Lower leg skin (tissue), 4 donors: ENCODE data around the gene S100A14. TPM values are rescaled to one million over a fixed set of nuclear protein-coding genes. Genes with fewer than 3 reads are reported as not detected.
"Not testable (repeated sequence)": the region's sequence is repeated elsewhere in the genome, so short reads cannot be mapped to it uniquely, and the experiment has no call there.

Experiments
- DNase-seq, 2 donors: peaks; one replicate each; pipeline ENCODE4 v3.0.0-alpha.2; 2019; ENCODE audit warnings: low spot score in 2 of 2
- H3K4me3 ChIP-seq: fragments of 200-600 bp; sonication (generic); 2 replicates; pipeline ENCODE4 v1.5.1; 2017; ENCODE audit warnings: mild to moderate bottlenecking, low read depth; ENCODE audit not compliant: poor library complexity, severe bottlenecking
- POLR2A ChIP-seq, 2 donors: fragments of 450-650 bp; IDR thresholded peaks; one replicate each; pipeline ENCODE4 v1.6.1; 2016 to 2017; ENCODE audit warnings: antibody characterized with exemption in 2 of 2, mild to moderate bottlenecking in 1 of 2, moderate library complexity in 1 of 2
- WGBS, 2 donors: methylation state at CpG; one replicate each; pipeline ENCODE4 v1.1.5; 2018; 5-methylcytosine and 5-hydroxymethylcytosine counted together
- intact Hi-C: fragments of 100-400 bp; cut with DNase I; formaldehyde crosslinking; loops from one replicate; pipeline ENCODE4 v1.15.0; 2023; ENCODE audit warnings: low total_unique reads
- total RNA-seq, 4 donors: library from RNA; depleted of rRNA; stranded (reverse); fragments of >200 nt; gene quantifications; one replicate each; pipeline ENCODE4 v1.1.0, GENCODE V29; 2016
- TF ChIP-seq, protein P1 (sequence below), 3 donors: fragments of 450-650 bp; IDR thresholded peaks; one replicate each; pipeline ENCODE4 v1.5.1; 2016; ENCODE audit warnings: antibody characterized with exemption in 3 of 3, mild to moderate bottlenecking in 3 of 3, moderate library complexity in 2 of 3

S100A14 gene
- total RNA-seq, 4 donors from 2014 or later: 416 to 668 (median 495) TPM

DNA sequence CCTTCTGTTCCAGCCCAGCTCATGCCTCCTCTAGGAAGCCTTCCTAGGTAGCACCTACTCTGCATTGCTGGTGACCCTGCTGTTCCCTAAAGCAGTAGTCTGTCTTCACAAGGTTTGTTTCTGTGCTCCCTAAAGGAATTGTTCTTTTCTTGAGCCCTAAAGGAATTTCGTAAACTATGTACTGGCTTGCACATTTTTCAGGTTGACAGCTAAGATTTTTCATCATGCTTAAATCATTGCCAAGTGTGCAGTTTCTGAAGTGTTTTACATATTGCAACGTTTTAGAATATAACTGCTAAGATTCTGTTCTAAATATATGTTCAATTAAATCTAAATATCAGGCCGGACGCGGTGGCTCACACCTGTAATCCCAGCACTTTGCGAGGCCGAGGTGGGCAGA lies 16.3 kb downstream of the S100A14 start:
- TF ChIP-seq POLR2A (IDR thresholded peaks at IDR 0.05): no peak
- TF ChIP-seq, protein P1, sequence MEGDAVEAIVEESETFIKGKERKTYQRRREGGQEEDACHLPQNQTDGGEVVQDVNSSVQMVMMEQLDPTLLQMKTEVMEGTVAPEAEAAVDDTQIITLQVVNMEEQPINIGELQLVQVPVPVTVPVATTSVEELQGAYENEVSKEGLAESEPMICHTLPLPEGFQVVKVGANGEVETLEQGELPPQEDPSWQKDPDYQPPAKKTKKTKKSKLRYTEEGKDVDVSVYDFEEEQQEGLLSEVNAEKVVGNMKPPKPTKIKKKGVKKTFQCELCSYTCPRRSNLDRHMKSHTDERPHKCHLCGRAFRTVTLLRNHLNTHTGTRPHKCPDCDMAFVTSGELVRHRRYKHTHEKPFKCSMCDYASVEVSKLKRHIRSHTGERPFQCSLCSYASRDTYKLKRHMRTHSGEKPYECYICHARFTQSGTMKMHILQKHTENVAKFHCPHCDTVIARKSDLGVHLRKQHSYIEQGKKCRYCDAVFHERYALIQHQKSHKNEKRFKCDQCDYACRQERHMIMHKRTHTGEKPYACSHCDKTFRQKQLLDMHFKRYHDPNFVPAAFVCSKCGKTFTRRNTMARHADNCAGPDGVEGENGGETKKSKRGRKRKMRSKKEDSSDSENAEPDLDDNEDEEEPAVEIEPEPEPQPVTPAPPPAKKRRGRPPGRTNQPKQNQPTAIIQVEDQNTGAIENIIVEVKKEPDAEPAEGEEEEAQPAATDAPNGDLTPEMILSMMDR (IDR thresholded peaks at IDR 0.05): no peak
- no peak for DNase-seq
- no peak overlapping the region for H3K4me3 ChIP-seq
- intact Hi-C loops: no loop called here
- 88 to 90% methylated on average over 7 of the region's 7 CpGs for WGBS, 2 donors

DNA sequence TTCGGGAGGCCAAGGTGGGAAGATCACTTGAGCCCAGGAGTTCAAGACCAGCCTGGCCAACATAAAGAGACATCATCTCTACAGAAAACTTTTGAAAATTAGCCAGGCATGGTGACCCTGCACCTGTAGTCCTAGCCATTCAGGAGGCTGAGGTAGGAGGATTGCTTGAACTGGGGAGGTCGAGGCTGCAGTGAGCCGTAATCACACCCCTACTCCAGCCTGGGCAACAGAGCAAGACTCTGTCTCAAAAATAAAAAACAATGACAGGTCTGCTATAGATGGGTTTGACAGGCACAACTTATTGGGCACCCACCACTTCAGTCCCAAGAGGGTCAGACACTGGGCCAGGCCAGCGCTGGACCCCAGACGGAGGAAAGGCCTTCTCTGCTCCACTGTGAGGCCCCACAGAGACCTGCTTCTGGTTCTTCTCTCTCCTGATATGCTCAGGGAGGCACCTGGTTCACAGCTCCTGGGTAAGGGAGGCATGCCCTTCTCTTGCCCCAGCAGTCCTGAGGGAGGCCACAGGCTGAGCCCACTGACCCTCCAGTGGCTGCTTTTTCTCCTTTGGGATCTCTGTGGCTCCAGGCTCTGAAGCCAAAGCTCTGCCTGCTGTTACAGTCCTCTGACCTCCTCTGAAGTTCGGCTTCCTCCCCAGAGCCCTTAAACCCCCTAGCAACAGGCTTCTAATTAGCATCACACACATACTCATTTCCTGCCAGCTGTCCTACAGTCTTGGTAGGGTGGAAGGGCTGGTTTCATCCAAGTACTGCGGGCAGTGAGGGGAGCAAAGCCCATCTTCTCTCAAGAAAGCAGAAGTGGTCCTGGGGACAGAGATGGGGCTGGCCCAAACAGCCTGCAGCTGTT lies 17.6 kb downstream of the S100A14 start:
- no peak for TF ChIP-seq POLR2A (IDR thresholded peaks at IDR 0.05)
- TF ChIP-seq, protein P1 (IDR thresholded peaks at IDR 0.05): no peak
- no peak for DNase-seq
- WGBS, 2 donors: 79% methylated on average over 7 of the region's 7 CpGs

DNA sequence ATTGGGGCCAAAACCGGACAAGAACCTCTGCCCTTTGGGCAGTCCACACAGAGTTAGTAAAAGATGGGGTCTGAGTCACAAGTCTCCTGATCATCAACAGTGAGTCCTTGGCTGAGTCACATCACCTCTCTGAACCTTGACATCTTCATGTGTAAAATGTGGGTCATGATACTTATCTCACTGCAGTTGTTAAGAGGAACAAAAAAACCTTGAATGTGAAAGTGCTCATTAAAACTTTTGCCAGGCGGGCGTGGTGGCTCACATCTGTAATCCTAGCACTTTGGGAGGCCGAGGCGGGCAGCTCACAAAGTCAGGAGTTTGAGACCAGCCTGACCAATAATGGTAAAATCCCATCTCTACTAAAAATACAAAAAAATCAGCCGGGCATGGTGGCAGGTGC lies 18.9 kb downstream of the S100A14 start:
- intact Hi-C loops: no loop called here
- 69 to 71% methylated on average over 6 of the region's 6 CpGs for WGBS, 2 donors
- no peak for DNase-seq
- no peak overlapping the region for H3K4me3 ChIP-seq
- TF ChIP-seq POLR2A (IDR thresholded peaks at IDR 0.05): no peak
- TF ChIP-seq, protein P1 (IDR thresholded peaks at IDR 0.05): no peak

More for the DNA sequence above, 17.6 kb downstream of the S100A14 start:
- no peak overlapping the region for H3K4me3 ChIP-seq
- intact Hi-C loops: no loop called here

DNA sequence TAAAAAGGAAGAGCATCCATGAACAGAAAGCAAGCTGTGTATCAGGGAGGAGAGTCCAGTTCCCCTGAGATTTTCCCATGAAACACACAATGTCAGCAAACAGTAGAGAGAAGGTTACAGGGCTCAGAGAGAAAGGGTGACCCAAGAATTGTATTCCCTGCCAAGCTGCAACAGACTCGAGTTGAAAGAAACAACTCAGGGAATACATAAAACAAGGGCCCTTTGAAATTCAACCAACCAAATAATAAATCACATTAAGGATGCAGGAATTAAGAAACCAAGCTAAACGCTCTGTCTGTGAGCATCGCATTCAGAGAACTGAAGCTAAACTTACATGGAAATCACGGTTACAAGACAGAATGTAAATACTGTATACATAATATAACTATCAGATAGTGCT lies 23.4 kb downstream of the S100A14 start:
- 65 to 69% methylated on average over 4 of the region's 4 CpGs for WGBS, 2 donors

DNA sequence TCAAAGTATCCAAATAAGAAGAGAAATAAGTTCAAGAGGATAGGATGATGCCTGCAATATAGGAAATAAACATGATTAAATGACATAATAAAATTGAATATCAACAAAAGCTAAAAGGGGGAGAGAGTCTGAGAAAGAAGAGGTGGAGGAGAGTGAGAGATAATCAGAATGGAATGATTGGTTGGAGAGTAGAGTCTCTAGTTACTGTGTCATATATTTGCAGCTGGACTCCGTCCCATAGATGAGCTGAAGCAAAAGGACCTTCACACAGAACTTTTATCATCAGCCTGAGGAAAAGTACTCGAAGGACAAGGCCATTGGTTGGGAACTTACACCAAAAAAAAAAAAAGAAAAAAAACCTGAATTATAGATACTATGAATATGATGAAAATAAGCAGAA lies 27.6 kb downstream of the S100A14 start:
- DNase-seq: no peak
- no peak for TF ChIP-seq POLR2A (IDR thresholded peaks at IDR 0.05)
- TF ChIP-seq, protein P1 (IDR thresholded peaks at IDR 0.05): no peak
- no peak overlapping the region for H3K4me3 ChIP-seq
- intact Hi-C loops: no loop called here
- 81 to 88% methylated on average over 2 of the region's 2 CpGs for WGBS, 2 donors

More for the DNA sequence above, 23.4 kb downstream of the S100A14 start:
- no peak overlapping the region for H3K4me3 ChIP-seq
- DNase-seq: no peak
- no peak for TF ChIP-seq POLR2A (IDR thresholded peaks at IDR 0.05)
- TF ChIP-seq, protein P1 (IDR thresholded peaks at IDR 0.05): no peak
- intact Hi-C loops: no loop called here

DNA sequence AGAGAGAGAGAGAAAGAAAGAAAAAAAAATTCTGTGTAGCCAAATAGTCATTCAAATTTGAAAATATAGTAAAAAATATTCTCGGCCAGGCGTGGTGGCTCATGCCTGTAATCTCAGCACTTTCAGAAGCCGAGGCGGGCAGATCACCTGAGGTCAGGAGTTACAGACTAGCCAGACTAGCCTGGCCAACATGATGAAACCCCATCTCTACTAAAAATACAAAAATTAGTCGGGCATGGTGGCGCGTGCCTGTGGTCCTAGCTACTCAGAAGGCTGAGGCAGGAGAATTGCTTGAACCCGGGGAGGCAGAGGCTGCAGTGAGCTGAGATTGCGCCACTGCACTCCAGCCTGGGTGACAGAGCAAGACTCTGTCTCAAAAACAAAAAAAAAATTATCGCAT lies 28.1 kb downstream of the S100A14 start:
- H3K4me3 ChIP-seq, intact Hi-C loops, DNase-seq: not testable (repeated sequence)
- WGBS, 2 donors: 93 to 95% methylated on average over 10 of the region's 10 CpGs
